ENCODE measurements around the gene ZFP92.
"Not testable (repeated sequence)": the region's sequence is repeated elsewhere in the genome, so short reads cannot be mapped to it uniquely, and the experiment has no call there.

The ZFP92 gene, protein sequence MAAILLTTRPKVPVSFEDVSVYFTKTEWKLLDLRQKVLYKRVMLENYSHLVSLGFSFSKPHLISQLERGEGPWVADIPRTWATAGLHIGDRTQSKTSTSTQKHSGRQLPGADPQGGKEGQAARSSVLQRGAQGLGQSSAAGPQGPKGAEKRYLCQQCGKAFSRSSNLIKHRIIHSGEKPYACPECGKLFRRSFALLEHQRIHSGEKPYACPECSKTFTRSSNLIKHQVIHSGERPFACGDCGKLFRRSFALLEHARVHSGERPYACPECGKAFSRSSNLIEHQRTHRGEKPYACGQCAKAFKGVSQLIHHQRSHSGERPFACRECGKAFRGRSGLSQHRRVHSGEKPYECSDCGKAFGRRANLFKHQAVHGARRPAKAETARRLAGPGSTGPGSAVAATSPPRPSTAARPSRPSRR

DNA sequence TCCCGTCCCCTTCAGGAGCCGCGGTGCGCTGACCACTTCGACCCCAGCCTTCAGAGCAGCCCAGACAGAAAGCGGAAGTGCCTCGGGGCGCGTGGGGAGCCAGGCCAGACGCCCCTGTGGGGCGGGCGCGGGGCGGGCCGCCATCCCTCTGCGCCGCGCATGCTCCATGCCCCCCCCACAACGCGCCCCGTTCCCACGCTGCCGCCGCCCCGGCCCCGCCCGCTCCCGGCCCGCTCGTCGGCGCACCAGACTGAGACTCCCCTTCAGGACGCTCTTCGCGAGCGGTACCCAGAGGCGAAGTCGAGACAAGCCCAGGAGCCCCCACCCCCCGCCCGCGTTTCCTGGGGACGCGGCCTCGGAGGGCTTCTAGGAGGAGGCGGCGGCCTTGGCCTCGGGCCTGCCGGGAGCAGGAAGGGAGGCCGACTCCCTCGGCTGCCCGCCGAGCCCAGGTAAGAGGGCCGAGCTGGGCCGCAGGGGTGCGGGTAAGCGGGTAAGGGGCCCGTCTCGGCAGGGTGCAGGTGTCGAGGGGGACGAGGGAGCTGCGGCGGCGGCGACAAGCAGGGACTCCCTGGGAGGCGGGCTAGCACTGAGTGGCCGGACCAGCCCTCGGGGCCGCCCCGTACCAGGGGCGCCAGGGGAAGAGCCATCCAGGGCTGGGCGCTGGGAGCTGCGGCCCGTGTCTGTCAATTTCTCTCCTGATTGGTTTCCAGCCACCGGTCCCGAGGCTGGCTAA lies at the start of gene ZFP92:
ZFP92 (plus strand) TSS at position 218 of the 733 bp plus-strand sequence. CDS start 6,851 bp downstream, outside the sequence.
- peak; percentile 21 for DNase-seq

DNA sequence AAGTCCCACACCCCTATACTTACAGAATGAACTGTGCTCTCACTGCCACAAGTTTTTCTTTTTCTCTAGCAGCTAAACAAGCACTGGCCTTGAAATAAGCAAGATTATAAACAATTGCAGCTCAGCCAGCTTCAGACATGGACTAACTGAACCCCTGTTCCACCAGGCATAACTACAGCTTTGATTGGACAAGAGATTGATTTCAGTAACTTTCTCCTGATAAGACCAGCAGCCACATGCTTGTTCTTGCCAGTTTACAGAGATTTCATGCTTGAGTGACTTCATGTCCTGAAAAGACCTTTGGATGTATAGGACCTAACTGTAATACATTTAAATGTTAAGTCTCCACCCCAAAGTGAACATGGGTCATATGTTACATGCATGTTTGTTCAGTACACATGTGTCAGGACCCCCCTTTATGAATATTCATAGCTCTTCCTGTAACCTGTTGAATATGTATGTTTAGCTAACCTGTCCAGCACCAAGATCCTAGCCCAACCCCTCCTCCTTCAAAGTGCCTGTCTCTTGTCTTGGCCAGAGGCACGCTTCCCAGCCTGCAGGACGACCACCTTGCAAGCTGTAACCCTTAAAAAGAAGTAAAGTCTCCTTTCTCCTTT lies 49.4 kb upstream of the ZFP92 start:
- DNase-seq: no peak

DNA sequence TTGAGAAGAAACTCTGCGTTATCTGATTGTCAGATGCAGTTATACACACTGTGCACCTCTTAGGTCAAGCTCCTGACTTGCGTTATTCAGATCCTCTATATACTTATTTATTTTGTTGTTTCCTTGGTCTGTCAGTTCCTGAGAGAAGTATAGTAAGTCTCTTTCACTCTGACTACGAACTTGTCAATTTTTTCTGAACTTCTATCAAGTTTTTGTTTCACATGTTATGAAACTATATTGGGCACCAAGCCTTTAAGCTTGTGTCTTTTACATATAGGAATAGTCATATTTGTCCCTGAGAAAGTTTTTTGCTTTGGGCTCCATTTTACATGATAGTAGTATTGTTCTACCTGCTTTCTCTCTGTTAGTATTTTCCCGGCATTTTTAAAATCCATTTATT lies 45.6 kb upstream of the ZFP92 start:
- DNase-seq: no peak

DNA sequence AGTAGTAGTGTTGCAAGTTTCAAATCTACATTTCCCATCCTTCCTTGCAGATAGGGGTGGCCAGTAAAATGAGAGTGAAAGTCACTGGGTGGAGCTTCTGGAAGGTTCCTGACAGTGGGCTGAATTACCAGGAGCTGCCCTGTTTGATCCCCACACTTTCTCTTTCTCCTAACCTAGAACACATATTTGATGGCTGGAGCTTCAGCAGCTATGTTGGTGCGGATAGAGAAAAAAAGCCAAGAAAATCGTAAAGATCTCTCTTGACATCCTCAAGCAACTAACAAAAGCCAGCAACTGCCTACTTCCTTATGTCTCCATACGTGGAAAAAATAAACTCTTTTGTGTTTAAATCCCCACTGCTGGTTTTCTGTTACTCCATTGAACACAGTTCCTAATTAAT lies 45.2 kb upstream of the ZFP92 start:
- no peak for DNase-seq

DNA sequence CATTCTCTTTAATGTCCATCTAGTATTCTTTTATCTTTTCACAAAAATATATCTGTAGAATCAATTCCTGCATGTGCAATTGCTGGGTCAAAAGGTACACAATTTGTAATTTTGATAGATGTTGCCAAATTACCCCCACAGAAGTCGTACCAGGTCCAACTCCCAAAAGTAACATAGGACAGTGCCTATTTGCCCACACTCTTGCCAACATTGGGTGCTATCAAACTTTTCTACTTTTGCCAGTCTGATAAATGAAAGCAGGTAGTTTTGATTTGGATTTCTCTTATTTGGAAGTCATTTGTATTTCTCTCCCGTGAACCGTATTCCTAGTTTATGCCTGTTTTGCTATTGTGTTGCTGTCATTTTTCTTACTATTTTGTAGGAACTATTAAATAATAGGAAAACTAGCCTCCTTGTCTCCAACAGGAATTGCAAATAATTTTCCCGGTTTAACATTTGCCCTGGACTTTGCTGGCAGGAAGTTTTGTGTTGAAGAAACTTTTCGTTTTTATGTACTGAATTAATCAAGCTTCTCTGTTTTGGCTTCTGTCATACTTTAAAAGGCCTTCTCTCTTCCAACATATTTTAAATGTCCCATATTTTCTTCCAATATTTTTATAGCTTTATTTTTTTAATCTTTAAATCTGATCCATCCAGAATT lies 44.3 kb upstream of the ZFP92 start:
- no peak for DNase-seq

DNA sequence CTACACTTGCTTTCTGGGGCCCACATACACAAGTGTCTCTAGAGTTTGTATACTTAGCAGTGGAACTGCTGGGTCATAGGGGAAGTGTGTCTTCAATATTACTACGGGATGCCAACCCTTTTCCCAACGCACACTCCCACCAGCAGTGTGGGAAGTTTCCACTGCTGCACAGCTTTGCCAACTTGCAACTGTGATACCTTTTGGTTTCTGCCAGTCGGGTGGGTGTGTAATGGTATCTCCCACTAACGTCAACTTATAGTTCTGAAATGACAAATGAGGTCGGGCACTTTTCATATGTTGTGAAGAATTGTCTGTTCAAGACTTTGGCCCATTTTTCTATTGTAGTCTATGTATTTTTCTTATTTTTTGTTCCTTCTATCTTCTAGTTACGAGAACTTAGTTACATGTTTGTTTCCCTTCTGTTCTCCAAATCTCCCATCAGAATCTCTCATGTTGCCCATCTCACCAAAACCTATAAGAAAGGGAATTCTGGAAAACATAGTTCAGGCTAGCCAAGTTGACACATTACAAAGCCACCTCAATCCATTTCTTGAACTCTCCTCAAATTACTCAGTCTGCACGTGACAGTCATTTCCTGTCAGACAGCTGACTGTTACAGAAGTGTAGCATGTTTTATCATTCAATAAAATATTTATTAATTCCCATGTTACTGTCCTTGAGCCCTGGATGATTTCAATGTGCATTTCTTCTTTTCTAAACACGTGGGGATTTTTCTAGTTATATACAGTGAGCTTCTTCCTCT lies 40.8 kb upstream of the ZFP92 start:
- DNase-seq: no peak

DNA sequence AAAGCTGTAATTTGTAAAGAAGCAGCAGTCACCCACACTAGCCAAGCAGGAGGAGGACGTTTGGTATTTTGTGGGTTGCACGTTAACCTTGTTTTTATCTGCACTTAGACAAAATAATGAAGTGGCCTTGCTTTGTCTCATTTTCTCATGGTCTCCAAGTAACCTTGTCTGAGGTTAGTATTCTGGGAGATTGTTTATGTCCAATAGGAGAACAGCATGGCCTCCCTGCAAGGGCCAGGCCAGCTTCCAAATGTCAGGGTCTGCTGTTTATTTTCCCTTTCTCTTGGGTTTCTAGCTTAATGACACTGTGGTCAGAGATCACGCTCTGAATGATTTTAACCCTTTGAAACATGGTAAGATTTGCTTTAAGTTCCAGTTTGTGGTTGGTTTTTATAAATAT lies 40.0 kb upstream of the ZFP92 start:
- DNase-seq: no peak

DNA sequence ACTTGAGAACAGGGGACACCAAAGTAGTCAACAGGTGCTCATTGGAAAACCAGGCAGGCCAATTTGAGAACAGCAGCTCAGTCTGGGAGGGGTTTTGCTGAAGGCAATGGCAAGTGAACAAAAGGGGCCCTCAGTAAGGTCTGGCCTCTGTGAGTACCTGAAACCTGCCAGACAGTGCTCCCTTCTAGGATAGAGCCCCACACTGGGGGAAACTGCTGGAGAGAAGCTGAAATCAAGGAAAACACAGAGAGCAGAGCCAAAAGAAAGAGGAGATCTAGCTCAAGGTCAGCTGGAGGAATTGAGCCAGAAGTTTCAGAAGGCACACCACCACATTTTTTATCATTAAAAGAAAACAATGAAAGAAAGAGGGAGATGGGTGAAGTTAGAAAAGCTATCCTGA lies 38.3 kb upstream of the ZFP92 start:
- DNase-seq: no peak

DNA sequence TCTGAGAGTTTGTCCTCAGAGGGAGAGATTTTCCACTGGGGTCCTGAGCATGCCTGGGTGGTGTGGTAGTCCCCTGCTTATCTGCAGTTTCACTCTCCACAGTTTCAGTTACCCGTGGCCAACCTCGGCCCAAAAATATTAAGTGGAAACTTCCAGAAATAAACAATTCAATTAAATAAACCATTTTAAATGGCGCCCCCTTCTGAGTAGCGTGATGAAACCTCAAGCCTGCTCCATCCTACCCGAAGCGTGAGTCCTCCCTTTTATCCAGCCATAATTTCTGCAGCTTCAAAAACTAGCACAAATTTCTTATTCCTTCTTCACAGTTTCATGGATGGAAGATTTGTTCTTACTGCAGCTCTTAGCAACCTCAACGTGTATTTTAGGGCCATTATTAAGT lies 36.8 kb upstream of the ZFP92 start:
- no peak for DNase-seq

DNA sequence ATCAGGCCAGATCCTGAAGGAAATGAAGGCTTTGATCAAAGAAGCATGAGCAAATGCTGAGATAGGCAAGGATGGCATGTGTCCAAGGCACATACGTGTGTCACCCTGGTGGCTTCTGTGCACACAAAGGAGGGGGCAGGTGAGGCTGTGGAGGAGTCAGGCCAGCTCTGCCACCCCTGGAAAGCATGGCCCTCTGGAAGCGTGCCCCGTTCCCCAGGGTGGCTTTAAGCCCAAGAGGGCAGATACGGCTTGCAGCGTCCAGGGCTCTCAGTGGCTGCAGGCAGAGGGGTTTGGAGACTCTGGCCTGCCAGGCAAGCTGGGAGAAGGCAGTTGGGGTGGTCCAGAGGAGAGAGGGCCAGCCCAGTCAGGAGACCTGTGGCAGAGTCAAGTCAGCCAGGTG lies 35.7 kb upstream of the ZFP92 start:
- no peak for DNase-seq

DNA sequence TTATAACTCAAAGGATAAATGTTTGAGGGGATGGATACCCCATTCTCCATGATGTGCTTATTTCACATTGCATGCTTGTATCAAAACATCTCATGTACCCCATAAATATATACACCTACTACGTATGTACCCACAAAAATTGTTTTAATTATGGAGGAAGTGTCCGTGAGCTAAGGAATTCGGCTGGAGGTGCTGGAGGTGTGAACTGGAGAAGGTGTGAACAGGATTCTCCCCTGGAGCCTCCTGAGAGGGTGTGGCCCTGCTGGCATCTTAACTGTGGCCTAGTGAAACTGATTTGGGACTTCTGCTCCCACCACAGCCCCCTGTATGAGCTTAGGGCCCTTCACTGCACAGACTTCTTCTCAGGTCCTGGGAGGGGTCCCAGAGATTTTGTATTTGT lies 33.5 kb upstream of the ZFP92 start:
- no peak for DNase-seq

DNA sequence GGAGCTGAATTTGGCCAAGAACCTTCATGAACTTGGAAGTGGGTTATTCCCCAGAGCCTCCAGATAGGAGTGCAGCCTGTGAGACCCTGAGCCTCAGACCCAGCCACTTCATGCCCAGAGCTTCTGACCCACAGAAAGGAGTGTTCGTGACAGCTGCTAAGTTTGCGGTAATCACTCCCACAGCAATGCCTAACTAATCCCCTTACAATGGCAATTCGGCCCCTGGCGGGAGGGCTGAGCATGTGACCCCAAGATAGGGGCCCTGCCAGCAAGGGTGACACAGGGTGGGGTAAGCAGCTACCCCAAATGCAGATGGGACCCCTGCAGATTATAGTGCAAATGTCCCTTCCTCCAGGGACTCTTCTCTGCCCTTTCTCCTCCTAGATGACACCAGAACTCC lies 32.7 kb upstream of the ZFP92 start:
- DNase-seq: no peak

DNA sequence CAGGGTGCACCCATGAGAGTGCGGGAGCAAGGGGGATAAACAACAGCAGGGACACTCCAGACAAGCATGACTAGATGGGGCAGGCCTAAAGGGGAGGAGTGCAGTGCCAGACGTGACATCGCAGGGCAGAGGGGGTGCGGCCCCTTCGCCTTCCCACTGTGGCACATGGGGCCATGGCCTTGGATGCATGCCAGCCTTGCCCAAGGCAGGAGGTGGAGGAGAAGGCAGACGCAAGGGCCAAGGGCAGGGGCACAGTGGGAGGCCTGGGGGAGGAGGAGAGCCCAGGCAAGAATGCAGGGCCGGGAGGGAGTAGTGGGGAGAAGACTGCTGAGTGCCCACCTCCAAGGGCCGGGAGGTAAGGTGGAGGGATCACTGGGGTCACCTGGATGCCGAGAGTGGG lies 31.8 kb upstream of the ZFP92 start:
- no peak for DNase-seq

DNA sequence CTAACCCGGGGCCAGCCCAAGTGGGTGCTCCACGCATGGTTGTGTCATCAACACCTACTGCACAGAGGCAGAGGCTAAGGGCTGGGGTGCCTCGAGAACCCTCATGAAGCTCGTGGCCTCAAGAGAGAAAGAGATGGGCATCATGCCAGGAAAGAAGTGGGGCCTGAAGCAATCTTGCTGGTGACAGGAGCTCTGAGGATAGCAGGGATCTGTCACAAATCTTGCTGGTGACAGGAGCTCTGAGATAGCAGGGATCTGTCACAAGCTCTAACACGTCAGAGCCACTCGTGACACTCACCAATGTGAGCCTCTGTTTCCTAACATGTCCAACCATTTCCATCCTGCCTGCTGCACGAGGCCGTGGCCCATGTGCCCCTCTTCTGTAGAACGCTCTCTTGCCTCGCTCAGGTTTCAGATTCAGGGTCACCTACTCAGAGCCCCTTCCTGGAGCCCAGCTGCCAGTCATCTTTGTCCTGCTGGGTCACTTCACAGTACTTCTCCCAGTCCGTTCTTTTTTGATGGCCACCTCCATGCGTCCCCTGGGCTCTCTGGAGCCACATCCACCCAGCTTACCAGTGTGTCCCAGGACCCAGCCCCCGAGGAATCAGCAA lies 31.2 kb upstream of the ZFP92 start:
- no peak for DNase-seq

DNA sequence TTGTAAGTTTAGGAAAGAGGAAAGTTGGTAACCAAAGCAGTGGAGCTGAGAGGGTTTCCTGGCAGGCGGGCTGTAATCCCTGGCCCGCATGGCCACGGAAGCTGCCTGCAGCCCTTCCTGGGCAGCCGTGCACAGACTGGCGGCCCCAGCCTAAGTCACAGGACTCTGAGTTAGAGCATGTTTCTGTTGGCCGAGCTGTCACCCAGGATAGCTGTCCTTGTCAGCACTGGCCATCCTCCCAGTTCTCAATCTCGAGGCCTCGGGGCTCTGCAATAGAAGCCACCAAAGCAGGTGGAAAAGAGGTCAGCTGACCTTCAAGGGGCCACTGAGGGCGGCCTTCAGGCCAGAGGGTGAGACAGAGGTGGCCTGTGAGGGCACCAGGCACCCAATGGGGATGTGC lies 30.6 kb upstream of the ZFP92 start:
- DNase-seq: no peak

DNA sequence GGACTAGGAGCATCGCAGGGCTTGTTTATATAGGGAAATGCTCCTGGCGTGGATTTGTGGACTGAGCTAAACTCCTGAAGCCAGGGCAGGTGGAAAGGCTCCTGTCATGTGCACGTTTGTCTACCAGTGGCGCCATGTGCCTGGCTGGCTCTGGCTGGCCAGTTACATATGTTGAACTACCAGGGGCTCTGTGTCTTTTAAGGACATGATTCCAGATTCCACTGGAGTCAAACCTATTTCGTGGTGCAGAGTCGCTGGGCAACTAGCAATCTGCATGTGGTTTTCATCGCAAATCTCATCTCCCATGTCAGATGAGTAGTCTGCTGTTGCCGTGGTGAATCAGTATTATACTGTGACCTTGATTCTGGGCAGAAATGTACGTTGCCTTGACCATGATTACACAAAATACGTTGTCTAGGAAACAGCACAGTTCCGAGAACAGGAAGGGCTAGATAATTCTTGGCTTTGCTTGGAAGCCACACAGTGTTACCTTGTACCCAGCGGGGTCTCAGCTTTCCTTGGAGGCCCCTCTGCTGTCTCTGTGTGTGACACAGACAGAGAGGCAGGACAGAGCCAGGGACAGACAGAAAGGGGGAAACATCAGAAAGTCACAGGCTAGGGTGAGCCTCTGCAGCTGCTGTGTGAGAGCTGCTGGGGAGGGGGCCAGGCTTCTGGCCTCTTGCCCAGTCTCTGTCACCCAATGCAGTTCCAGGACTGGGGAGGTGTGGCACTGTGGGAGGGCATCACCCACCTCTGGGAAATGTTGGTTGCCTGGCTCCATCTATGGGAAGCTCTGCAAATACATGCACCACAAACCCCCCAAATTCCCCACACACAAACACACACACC lies 29.4 kb upstream of the ZFP92 start:
- DNase-seq: peak; percentile 1

DNA sequence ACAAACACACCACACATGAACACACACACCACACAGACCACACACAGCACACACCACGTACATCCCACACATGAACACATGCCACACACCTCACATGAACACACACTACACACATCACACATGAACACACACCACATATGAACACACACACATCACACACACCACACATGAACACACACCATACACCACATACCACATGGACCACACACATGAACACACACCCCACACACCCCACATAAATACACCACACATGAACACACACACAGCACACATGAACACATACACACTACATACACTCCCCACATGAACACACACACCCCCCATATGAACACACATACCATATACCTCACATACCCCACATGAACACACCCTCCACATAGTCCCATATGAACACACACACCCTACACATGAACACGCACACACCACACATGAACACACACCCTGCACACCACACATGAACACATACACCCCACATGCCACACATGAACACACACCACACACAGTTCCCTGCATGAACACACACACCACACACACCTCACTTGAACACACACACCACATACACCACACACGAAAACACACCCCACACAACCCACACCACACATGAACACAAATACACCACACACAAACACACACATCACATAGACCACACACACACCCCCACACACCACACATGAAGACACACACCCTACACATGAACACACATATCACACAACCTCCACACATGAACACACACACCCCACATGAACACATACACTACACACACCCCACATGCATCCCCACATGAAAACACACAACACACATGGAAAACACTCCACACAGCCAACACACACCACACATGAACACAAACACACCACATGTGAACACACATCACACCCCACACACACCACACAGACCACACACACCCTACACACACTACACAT lies 28.4 kb upstream of the ZFP92 start:
- no peak for DNase-seq

DNA sequence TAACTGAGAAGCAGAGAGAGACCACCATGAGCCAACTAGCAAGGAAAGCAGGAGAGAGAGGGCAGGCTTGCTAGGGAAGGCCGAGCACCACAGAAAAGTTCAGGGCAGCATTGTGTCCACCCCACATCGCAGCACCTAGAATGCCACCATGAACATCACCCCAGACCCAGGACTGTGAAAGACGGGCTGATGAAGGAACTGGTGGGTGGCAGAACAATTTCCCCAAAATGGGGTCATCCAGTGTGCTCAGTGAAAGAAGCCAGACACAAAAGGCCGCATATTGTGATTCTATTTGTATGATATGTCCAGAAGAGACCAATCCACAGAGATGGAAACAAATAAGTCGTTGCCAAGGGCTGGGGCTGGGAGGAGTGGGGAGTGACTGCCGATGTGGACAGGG lies 26.9 kb upstream of the ZFP92 start:
- no peak for DNase-seq

DNA sequence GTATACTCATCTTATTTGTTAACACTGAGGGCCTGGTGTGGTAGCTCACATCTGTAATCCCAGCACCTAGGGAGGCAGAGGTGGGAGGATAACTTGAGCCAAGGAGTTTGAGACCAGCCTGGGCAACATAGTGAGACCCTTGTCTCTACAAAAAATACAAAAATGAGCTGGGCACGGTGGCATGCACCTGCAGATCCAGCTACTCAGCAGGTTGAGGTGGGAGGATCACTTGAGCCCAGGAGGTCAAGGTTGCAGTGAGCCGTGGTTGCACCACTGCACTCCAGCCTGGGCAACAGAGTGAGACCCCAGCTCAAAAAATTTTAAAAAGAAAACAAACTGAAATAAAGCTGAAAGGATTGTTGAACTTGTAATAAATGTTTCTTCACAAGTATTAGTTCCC lies 26.3 kb upstream of the ZFP92 start:
- DNase-seq: not testable (repeated sequence)

DNA sequence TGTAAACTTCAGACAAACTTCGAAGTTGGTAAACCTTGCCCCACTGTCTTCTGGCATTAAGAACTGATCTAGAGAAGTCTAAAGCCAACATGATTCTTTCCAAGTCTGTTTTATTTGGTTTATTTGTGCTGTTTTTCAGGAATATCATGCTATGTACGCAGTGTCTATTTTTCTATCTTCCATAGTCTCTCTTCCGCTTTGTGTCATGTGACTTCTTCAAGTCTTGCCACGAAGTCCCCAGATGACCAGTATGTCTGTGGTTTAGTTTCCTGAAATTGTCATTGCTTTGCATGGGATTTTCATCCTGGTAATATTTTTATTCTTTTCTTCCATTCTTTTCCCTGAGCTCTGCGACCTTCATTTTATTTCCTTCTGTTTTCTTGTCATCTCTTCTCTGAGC lies 25.2 kb upstream of the ZFP92 start:
- DNase-seq: no peak
